Endothelial cell of umbilical vein (primary cell): ENCODE results near the gene CPNE7. TPM values are rescaled to one million over a fixed set of nuclear protein-coding genes. Genes with fewer than 3 reads are reported as not detected.

ENCODE experiments used
- BruUV-seq: library from RNA; stranded (reverse); fragments of 400-500 nt; replicated peaks from 2 replicates; lab custom pipeline; 2021; lab: Mats Ljungman, UMichigan
- CTCF ChIA-PET: fragments of 300-600, 350-600 bp; sonication (Branson Sonifier 250); formaldehyde crosslinking; loops from one replicate; lab custom pipeline; 2021; ENCODE audit warnings: antibody characterized with exemption, inconsistent platforms; lab: Charles Lee
- POLR2A ChIA-PET: fragments of 300-600, 350-600 bp; sonication (Branson Sonifier 250); formaldehyde crosslinking; loops from one replicate; lab custom pipeline; 2021; ENCODE audit warnings: antibody characterized with exemption, inconsistent platforms; lab: Charles Lee
- DNase-seq: peaks from one replicate; pipeline ENCODE4 v3.0.0-alpha.2; 2011; ENCODE audit warnings: low read depth, low spot score
- FAIRE-seq: peaks from 2 replicates; lab custom pipeline; 2011; peaks lifted over from hg19 to GRCh38; lab: Jason Lieb, UNC
- H2AFZ ChIP-seq: 2 replicates; pipeline ENCODE4 v1.6.0; 2012; ENCODE audit warnings: low read depth, low read length, control low read depth, inconsistent platforms
- H3K27ac ChIP-seq: 2 replicates; pipeline ENCODE4 v1.5.1; 2011; ENCODE audit warnings: low read depth, mild to moderate bottlenecking, control low read depth, low read length, moderate library complexity; ENCODE audit not compliant: insufficient read depth
- H3K27me3 ChIP-seq, 2 experiments: 2 replicates each; pipeline versions ENCODE4 v1.6.0 to v1.6.1; 2011; ENCODE audit warnings: low read length in 2 of 2, mixed read lengths in 1 of 2; ENCODE audit not compliant: control insufficient read depth in 2 of 2, insufficient read depth in 2 of 2
- H3K36me3 ChIP-seq, 2 experiments: 2 replicates in 1 of 2; 3 replicates in 1 of 2; pipeline ENCODE4 v1.5.1; 2011; ENCODE audit warnings: low read length in 2 of 2, mild to moderate bottlenecking in 1 of 2, moderate library complexity in 1 of 2; ENCODE audit not compliant: control insufficient read depth in 2 of 2, insufficient read depth in 2 of 2; ENCODE audit errors: extremely low read depth in 1 of 2
- H3K4me1 ChIP-seq: 3 replicates; pipeline ENCODE4 v1.5.1; 2011; ENCODE audit warnings: mild to moderate bottlenecking, low read length; ENCODE audit not compliant: control insufficient read depth, insufficient read depth; ENCODE audit errors: extremely low read depth
- H3K4me2 ChIP-seq: 2 replicates; pipeline ENCODE4 v1.6.1; 2011; ENCODE audit warnings: low read length, control low read depth, mixed read lengths; ENCODE audit not compliant: insufficient read depth
- H3K4me3 ChIP-seq, 3 experiments: fragments of 200-600 bp in 1 of 3; sonication (generic), shearing (Covaris generic) in 1 of 3; replicated peaks in 1 of 3; 2 replicates each; pipeline ENCODE4 v1.5.1; 2011 to 2016; ENCODE audit warnings: control low read depth in 3 of 3, low read length in 3 of 3, mild to moderate bottlenecking in 2 of 3, inconsistent platforms in 1 of 3, low read depth in 1 of 3, moderate library complexity in 1 of 3; ENCODE audit not compliant: insufficient read depth in 1 of 3
- H3K79me2 ChIP-seq: 2 replicates; pipeline ENCODE4 v1.6.0; 2012; ENCODE audit warnings: low read length, inconsistent platforms; ENCODE audit not compliant: control insufficient read depth, insufficient read depth
- H3K9ac ChIP-seq: replicated peaks from 2 replicates; pipeline ENCODE3; 2011; ENCODE audit warnings: low read length, control low read depth; ENCODE audit not compliant: insufficient read depth; ENCODE audit errors: extremely low read depth
- H3K9me1 ChIP-seq: replicated peaks from 3 replicates; pipeline ENCODE4 v1.6.0; 2011; ENCODE audit warnings: mild to moderate bottlenecking, low read length; ENCODE audit not compliant: control insufficient read depth, insufficient read depth; ENCODE audit errors: extremely low read depth
- H3K9me3 ChIP-seq: replicated peaks from 2 replicates; pipeline ENCODE4 v1.5.1; 2012; ENCODE audit warnings: low read length, inconsistent platforms; ENCODE audit not compliant: control insufficient read depth, insufficient read depth
- H4K20me1 ChIP-seq: replicated peaks from 2 replicates; pipeline ENCODE3; 2011; ENCODE audit warnings: mild to moderate bottlenecking, low read length; ENCODE audit not compliant: control insufficient read depth, insufficient read depth; ENCODE audit errors: extremely low read depth
- CTCF ChIP-seq, 2 donors: IDR thresholded peaks; 1 replicate in 1 of 2; 2 replicates in 1 of 2; pipeline ENCODE4 v1.5.1; 2011; ENCODE audit warnings: low read length in 2 of 2, mild to moderate bottlenecking in 2 of 2, moderate library complexity in 2 of 2, control low read depth in 1 of 2, inconsistent platforms in 1 of 2, low read depth in 1 of 2; ENCODE audit not compliant: insufficient read depth in 1 of 2; ENCODE audit errors: extremely low read depth in 1 of 2
- EZH2 ChIP-seq: IDR thresholded peaks from 2 replicates; pipeline ENCODE4 v1.6.1; 2012; ENCODE audit warnings: borderline replicate concordance, low read depth, mild to moderate bottlenecking, moderate library complexity, low read length, inconsistent platforms; ENCODE audit not compliant: severe bottlenecking
- FOS ChIP-seq: IDR thresholded peaks from 2 replicates; pipeline ENCODE4 v1.6.1; 2011; ENCODE audit warnings: mild to moderate bottlenecking, low read length, moderate library complexity, borderline replicate concordance; ENCODE audit not compliant: insufficient read depth
- GATA2 ChIP-seq: IDR thresholded peaks from 2 replicates; pipeline ENCODE4 v1.7.0; 2011; ENCODE audit warnings: low read depth, mild to moderate bottlenecking, moderate library complexity, mixed read lengths, low read length; ENCODE audit not compliant: insufficient read length, insufficient read depth
- JUN ChIP-seq: IDR thresholded peaks from 2 replicates; pipeline ENCODE4 v1.6.1; 2011; ENCODE audit warnings: borderline replicate concordance, low read depth; ENCODE audit not compliant: insufficient read length, insufficient read depth
- MAX ChIP-seq: IDR thresholded peaks from 2 replicates; pipeline ENCODE4 v1.6.1; 2011; ENCODE audit not compliant: insufficient read depth, insufficient read length
- MYC ChIP-seq: IDR thresholded peaks from one replicate; pipeline ENCODE4 v1.6.1; 2011; ENCODE audit warnings: mild to moderate bottlenecking, low read depth, low read length
- POLR2A ChIP-seq: IDR thresholded peaks from 2 replicates; pipeline ENCODE4 v1.6.1; 2012; ENCODE audit warnings: low read depth, mild to moderate bottlenecking, control low read depth, low read length
- POLR2AphosphoS5 ChIP-seq: IDR thresholded peaks from 2 replicates; pipeline ENCODE4 v1.6.1; 2012; ENCODE audit warnings: low read depth, mild to moderate bottlenecking, control low read depth, low read length, moderate library complexity; ENCODE audit not compliant: insufficient read depth
- dilution Hi-C: fragments of 300-500 bp; cut with MboI; formaldehyde crosslinking; loops from one replicate; pipeline ENCODE4 v1.15.0; 2019; ENCODE audit warnings: low sequenced_read_pairs; ENCODE audit not compliant: extremely low pct_ligation_motif_present
- intact Hi-C: fragments of 100-400 bp; cut with micrococcal nuclease; formaldehyde crosslinking; loops from one replicate; pipeline ENCODE4 v1.10.0; 2022
- polyA plus RNA-seq, 4 experiments: library from polyadenylated mRNA; depleted of rRNA in 3 of 4; stranded (reverse) in 3 of 4; unstranded in 1 of 4; fragments of >200 nt; gene quantifications; 2 replicates each; pipeline versions ENCODE4 v1.2.1 to v1.2.3, GENCODE V29; 2011 to 2012; ENCODE audit warnings: missing spikeins in 1 of 4
- total RNA-seq: library from RNA; stranded (reverse); gene quantifications from 2 replicates; pipeline ENCODE4 v1.2.3, GENCODE V29; 2021

The CPNE7 gene
- total and polyA plus RNA-seq, 2 donors (not counting 3 experiments of a cell fraction or from before 2014, with no cell fraction given): 2.0 to 5.9 TPM

- CTCF ChIA-PET: interaction anchor here (2.5 kb wide), 1 partner anchor 10 kb away, joined by 10 read pairs; no protein-coding TSS in a partner anchor
- Histone ChIP-seq H3K9me3 (no peaks in the 10 kb centered on the region), H3K79me2 (no peaks in the 10 kb centered on the region), H3K9me1 (no peaks in the 10 kb centered on the region), H3K4me2 (no peak overlapping the region), H4K20me1 (no peaks in the 10 kb centered on the region), H3K9ac (no peak overlapping the region), H3K36me3 (no peaks in the 10 kb centered on the region), H3K27me3 (no peaks in the 10 kb centered on the region), H3K4me3 (no peak overlapping the region), H3K4me1 (peaks cover 11% of the 10 kb centered on the region), H2AFZ (no peak overlapping the region), H3K27ac (no peak overlapping the region)
- TF ChIP-seq MAX: no peak
- TF ChIP-seq CTCF (IDR thresholded peaks at IDR 0.05; ENCODE audit: extremely low read depth in 1 of 2, insufficient read depth in 1 of 2, low read depth in 1 of 2, low read length in 2 of 2): no peak
- TF ChIP-seq MYC: no peak
- TF ChIP-seq EZH2: no peak
- TF ChIP-seq FOS: no peak
- TF ChIP-seq GATA2: no peak
- no peak for TF ChIP-seq POLR2AphosphoS5
- TF ChIP-seq POLR2A: no peak
- no peak for TF ChIP-seq JUN
- no TSS peak for BruUV-seq
- intact Hi-C loops (no loop called here), dilution Hi-C loops (no loop called here)
- POLR2A ChIA-PET: no interaction called here
- DNase-seq (no peak), FAIRE-seq (no peak)
Observed at GRCh38 chr16:89606006-89606405, 30.4 kb downstream of the CPNE7 start.
